ENCODE results near the gene ASIC5. TPM values are rescaled to one million over a fixed set of nuclear protein-coding genes. Genes with fewer than 3 reads are reported as not detected.

ASIC5 gene
- total RNA-seq, 4 donors from 2014 or later: not detected

GRCh38 chr4:155878611-155879010, 12.5 kb upstream of the ASIC5 start:
- in situ Hi-C loops (cut with MboI; ENCODE audit: low pct_ligation_motif_present in 1 of 4, low pct_unique_long_range_greater_than_20kb in 1 of 4, low sequenced_read_pairs in 3 of 4) (no loop called here), intact Hi-C loops (cut with DNase I; ENCODE audit: low total_unique reads) (no loop called here)
- WGBS, 2 donors (ENCODE audit: low coverage in 1 of 2): 27% methylated on average over 2 of the region's 2 CpGs; no CpG with 5 or more reads in 1 of the 2 donors
- no peaks in the 10 kb centered on the region for H3K27me3 ChIP-seq
- no peaks in the 10 kb centered on the region for H3K4me1 ChIP-seq
- no peak for TF ChIP-seq POLR2AphosphoS5 (IDR thresholded peaks at IDR 0.05)
- TF ChIP-seq EP300 (IDR thresholded peaks at IDR 0.05; ENCODE audit: low read depth): no peak
- no peak for TF ChIP-seq CTCF (IDR thresholded peaks at IDR 0.05)
- no peak overlapping the region for H3K4me3 ChIP-seq
- no peak for DNase-seq
- no peaks in the 10 kb centered on the region for H3K36me3 ChIP-seq
- H3K27ac ChIP-seq: no peak overlapping the region
- H3K9me3 ChIP-seq: no peaks in the 10 kb centered on the region

GRCh38 chr4:155877971-155878370, 11.9 kb upstream of the ASIC5 start:
- in situ Hi-C loops (cut with MboI; ENCODE audit: low pct_ligation_motif_present in 1 of 4, low pct_unique_long_range_greater_than_20kb in 1 of 4, low sequenced_read_pairs in 3 of 4): no loop called here
- intact Hi-C loops (cut with DNase I; ENCODE audit: low total_unique reads): no loop called here
- WGBS, 2 donors (ENCODE audit: low coverage in 1 of 2): 87 to 88% methylated on average over 2 to 4 of the region's 4 CpGs

GRCh38 chr4:155875878-155876277, 9.8 kb upstream of the ASIC5 start:
- Histone ChIP-seq H3K36me3 (no peaks in the 10 kb centered on the region), H3K9me3 (no peaks in the 10 kb centered on the region), H3K4me3 (no peak overlapping the region), H3K27ac (no peak overlapping the region), H3K27me3 (no peaks in the 10 kb centered on the region), H3K4me1 (no peaks in the 10 kb centered on the region)
- intact Hi-C loops (cut with DNase I; ENCODE audit: low total_unique reads): no loop called here
- DNase-seq: no peak
- WGBS, 2 donors (ENCODE audit: low coverage in 1 of 2): 65 to 100% methylated on average over 1 of the region's 1 CpG
- in situ Hi-C loops (cut with MboI; ENCODE audit: low pct_ligation_motif_present in 1 of 4, low pct_unique_long_range_greater_than_20kb in 1 of 4, low sequenced_read_pairs in 3 of 4): no loop called here
- TF ChIP-seq POLR2A (IDR thresholded peaks at IDR 0.05): no peak
- no peak for TF ChIP-seq CTCF (IDR thresholded peaks at IDR 0.05)

More at GRCh38 chr4:155877971-155878370, 11.9 kb upstream of the ASIC5 start:
- Histone ChIP-seq H3K27ac (no peak overlapping the region), H3K36me3 (no peaks in the 10 kb centered on the region), H3K27me3 (no peaks in the 10 kb centered on the region), H3K4me1 (no peaks in the 10 kb centered on the region), H3K9me3 (no peaks in the 10 kb centered on the region), H3K4me3 (no peak overlapping the region)
- no peak for DNase-seq
- TF ChIP-seq POLR2A (IDR thresholded peaks at IDR 0.05): no peak
- no peak for TF ChIP-seq EP300 (IDR thresholded peaks at IDR 0.05; ENCODE audit: low read depth)
- TF ChIP-seq POLR2AphosphoS5 (IDR thresholded peaks at IDR 0.05): no peak

- Histone ChIP-seq H3K4me3 (no peak overlapping the region), H3K27me3 (no peaks in the 10 kb centered on the region), H3K36me3 (no peaks in the 10 kb centered on the region), H3K4me1 (no peaks in the 10 kb centered on the region), H3K9me3 (no peaks in the 10 kb centered on the region), H3K27ac (no peak overlapping the region)
- in situ Hi-C loops (cut with MboI; ENCODE audit: low pct_ligation_motif_present in 1 of 4, low pct_unique_long_range_greater_than_20kb in 1 of 4, low sequenced_read_pairs in 3 of 4) (no loop called here), intact Hi-C loops (cut with DNase I; ENCODE audit: low total_unique reads) (no loop called here)
- WGBS, 2 donors (ENCODE audit: low coverage in 1 of 2): 69 to 74% methylated on average over 2 of the region's 2 CpGs
- no peak for TF ChIP-seq POLR2A (IDR thresholded peaks at IDR 0.05)
- no peak for DNase-seq
Measured at GRCh38 chr4:155855897-155856296, 10.2 kb downstream of the ASIC5 start.

GRCh38 chr4:155854582-155855226, 11.4 kb downstream of the ASIC5 start:
- Histone ChIP-seq H3K36me3 (no peaks in the 10 kb centered on the region), H3K27ac (no peak overlapping the region), H3K27me3 (no peaks in the 10 kb centered on the region), H3K4me3 (no peak overlapping the region), H3K9me3 (no peaks in the 10 kb centered on the region), H3K4me1 (no peaks in the 10 kb centered on the region)
- DNase-seq: no peak
- TF ChIP-seq EP300 (IDR thresholded peaks at IDR 0.05; ENCODE audit: low read depth): no peak
- no peak for TF ChIP-seq POLR2AphosphoS5 (IDR thresholded peaks at IDR 0.05)
- TF ChIP-seq POLR2A (IDR thresholded peaks at IDR 0.05): no peak
- no peak for TF ChIP-seq CTCF (IDR thresholded peaks at IDR 0.05)
- in situ Hi-C loops (cut with MboI; ENCODE audit: low pct_ligation_motif_present in 1 of 4, low pct_unique_long_range_greater_than_20kb in 1 of 4, low sequenced_read_pairs in 3 of 4) (no loop called here), intact Hi-C loops (cut with DNase I; ENCODE audit: low total_unique reads) (no loop called here)
- 61 to 64% methylated on average over 6 of the region's 6 CpGs for WGBS, 2 donors (ENCODE audit: low coverage in 1 of 2)
